B cell (primary cell): ENCODE results near the gene SLC25A5. TPM values are rescaled to one million over a fixed set of nuclear protein-coding genes. Genes with fewer than 3 reads are reported as not detected.
A peak's percentile ranks its signal among the peaks of the same experiment; 100 is the strongest.

Experiments used
- ATAC-seq: fragments of 200-7000 bp; cut with Tn5 transposase; one replicate; pipeline ENCODE4 v1.10.0; 2021; ENCODE audit warnings: low read depth, mild to moderate bottlenecking, moderate number of reproducible peaks, moderate library complexity
- CTCF ChIA-PET: fragments of 350-600 bp; sonication (Branson Sonifier 250); formaldehyde crosslinking; loops from one replicate; lab custom pipeline; 2021; ENCODE audit warnings: antibody characterized with exemption, inconsistent platforms; lab: Charles Lee
- POLR2A ChIA-PET: fragments of 350-600 bp; sonication (Branson Sonifier 250); formaldehyde crosslinking; loops from one replicate; lab custom pipeline; 2021; ENCODE audit warnings: antibody characterized with exemption; lab: Charles Lee
- DNase-seq: peaks from one replicate; pipeline ENCODE4 v3.0.0; 2013
- H2AFZ ChIP-seq: 2 replicates; pipeline ENCODE4 v1.6.1; 2012; ENCODE audit warnings: mild to moderate bottlenecking, low read depth, low read length; ENCODE audit not compliant: insufficient read depth, poor library complexity, severe bottlenecking
- H3K27ac ChIP-seq, 2 donors: 1 replicate in 1 of 2; 2 replicates in 1 of 2; pipeline ENCODE4 v1.5.1; 2012 to 2013; ENCODE audit warnings: low read length in 2 of 2, mild to moderate bottlenecking in 2 of 2, moderate library complexity in 1 of 2
- H3K27me3 ChIP-seq, 4 experiments: fragments of 200-600 bp in 1 of 4; sonication (generic) in 1 of 4; replicated peaks in 1 of 4; 1 replicate in 2 of 4; 2 replicates in 2 of 4; pipeline versions ENCODE4 v1.6.1 to v1.7.0; 2013 to 2016; ENCODE audit warnings: low read length in 3 of 4, mild to moderate bottlenecking in 2 of 4, mixed read lengths in 1 of 4, moderate library complexity in 1 of 4; ENCODE audit not compliant: insufficient read depth in 4 of 4, control insufficient read depth in 3 of 4; ENCODE audit errors: control extremely low read depth in 1 of 4
- H3K36me3 ChIP-seq, 2 experiments: replicated peaks in 1 of 2; 1 replicate in 1 of 2; 2 replicates in 1 of 2; pipeline versions ENCODE4 v1.6.1 to v1.7.1; 2013; ENCODE audit warnings: low read length in 1 of 2; ENCODE audit not compliant: insufficient read depth in 2 of 2, control insufficient read depth in 1 of 2; ENCODE audit errors: control extremely low read depth in 1 of 2, extremely low read depth in 1 of 2
- H3K4me1 ChIP-seq, 2 donors: fragments of 200-600 bp in 1 of 2; sonication (generic) in 1 of 2; 1 replicate in 1 of 2; 2 replicates in 1 of 2; pipeline versions ENCODE4 v1.5.1 to v1.6.1; 2013 to 2017; ENCODE audit warnings: low read length in 2 of 2; ENCODE audit not compliant: control insufficient read depth in 2 of 2, insufficient read depth in 2 of 2
- H3K4me2 ChIP-seq: replicated peaks from 2 replicates; pipeline ENCODE3; 2012; ENCODE audit warnings: mild to moderate bottlenecking, low read depth, low read length; ENCODE audit not compliant: poor library complexity, severe bottlenecking
- H3K4me3 ChIP-seq, 5 experiments: fragments of 200-600 bp in 1 of 5; sonication (generic) in 1 of 5; 1 replicate in 3 of 5; 2 replicates in 2 of 5; pipeline versions ENCODE4 v1.5.1 to v1.7.0; 2011 to 2016; ENCODE audit warnings: low read length in 4 of 5, mild to moderate bottlenecking in 4 of 5, low read depth in 2 of 5, control low read depth in 1 of 5, moderate library complexity in 1 of 5; ENCODE audit not compliant: insufficient read depth in 1 of 5; ENCODE audit errors: control extremely low read depth in 1 of 5, extremely low read depth in 1 of 5
- H3K79me2 ChIP-seq: fragments of 200-600 bp; sonication (generic); one replicate; pipeline ENCODE4 v1.6.0; 2016; ENCODE audit warnings: low read length; ENCODE audit not compliant: control insufficient read depth, insufficient read depth
- H3K9ac ChIP-seq: fragments of 200-600 bp; sonication (generic); 2 replicates; pipeline ENCODE4 v1.6.1; 2017; ENCODE audit warnings: mild to moderate bottlenecking, low read length, moderate library complexity
- H3K9me3 ChIP-seq, 3 donors: one replicate each; pipeline versions ENCODE4 v1.6.1 to v1.7.1; 2013; ENCODE audit warnings: low read length in 2 of 3; ENCODE audit not compliant: control insufficient read depth in 2 of 3, insufficient read depth in 1 of 3; ENCODE audit errors: control extremely low read depth in 1 of 3
- H4K20me1 ChIP-seq: 2 replicates; pipeline ENCODE4 v1.6.0; 2012; ENCODE audit warnings: mild to moderate bottlenecking, low read length; ENCODE audit not compliant: insufficient read depth, control insufficient read depth, poor library complexity, severe bottlenecking
- H3K27ac Mint-ChIP-seq: one replicate; pipeline ENCODE4 v1.8.0; 2021; ENCODE audit warnings: mixed read lengths
- H3K27me3 Mint-ChIP-seq: one replicate; pipeline ENCODE4 v1.8.0; 2021; ENCODE audit warnings: mixed read lengths
- H3K4me1 Mint-ChIP-seq: one replicate; pipeline ENCODE4 v1.8.0; 2021; ENCODE audit warnings: mixed read lengths
- H3K4me3 Mint-ChIP-seq: one replicate; pipeline ENCODE4 v1.8.0; 2021; ENCODE audit warnings: mixed read lengths
- H3K9me3 Mint-ChIP-seq: one replicate; pipeline ENCODE4 v1.8.0; 2022; ENCODE audit warnings: mixed read lengths; ENCODE audit not compliant: insufficient read depth
- EZH2 ChIP-seq: IDR thresholded peaks from 2 replicates; pipeline ENCODE4 v1.6.1; 2012; ENCODE audit warnings: borderline replicate concordance, low read depth, mild to moderate bottlenecking, moderate library complexity, low read length; ENCODE audit not compliant: insufficient read depth, poor library complexity, severe bottlenecking
- WGBS: methylation state at CpG from one replicate; pipeline ENCODE4 v1.1.5; 2013; ENCODE audit warnings: missing lambda C conversion rate; ENCODE audit not compliant: insufficient coverage; 5-methylcytosine and 5-hydroxymethylcytosine counted together
- intact Hi-C: fragments of 100-400 bp; cut with micrococcal nuclease; formaldehyde crosslinking; loops from one replicate; pipeline ENCODE4 v1.10.0; 2022
- polyA plus RNA-seq: library from polyadenylated mRNA; depleted of rRNA; stranded (reverse); fragments of >200 nt; gene quantifications from 2 replicates; pipeline ENCODE4 v1.2.3, GENCODE V29; 2012
- total RNA-seq, 2 donors: library from RNA; stranded (reverse); fragments of 120-200 nt in 1 of 2; gene quantifications; 1 replicate in 1 of 2; 2 replicates in 1 of 2; pipeline versions ENCODE4 v1.2.3 to v1.2.4, GENCODE V29; 2013 to 2022
- TF ChIP-seq, protein P1 (sequence below): fragments of 200-600 bp; IDR thresholded peaks from one replicate; pipeline ENCODE4 v1.8.0; 2022; ENCODE audit warnings: antibody characterized with exemption, mild to moderate bottlenecking

The SLC25A5 gene
- total and polyA plus RNA-seq, 2 donors (not counting 1 experiment from before 2014, with no cell fraction given): 142 to 443 TPM

DNA sequence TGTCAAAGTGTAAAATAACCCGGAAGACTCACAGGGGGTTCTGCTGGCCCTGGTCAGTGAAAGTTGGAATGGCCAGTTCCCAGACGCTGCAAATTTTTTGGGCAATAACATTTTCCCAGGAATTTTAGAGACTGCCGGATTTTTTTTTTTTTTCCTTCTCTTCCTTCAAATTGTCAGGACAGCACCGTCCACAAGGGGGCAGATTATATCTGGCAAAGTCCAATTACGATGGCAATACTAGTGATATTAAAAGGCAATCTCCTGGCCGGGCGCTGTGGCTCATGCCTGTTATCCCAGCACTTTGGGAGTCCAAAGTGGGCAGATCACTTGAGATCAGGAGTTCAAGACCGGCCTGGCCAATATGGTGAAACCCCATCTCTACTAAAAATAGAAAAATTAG, 20.5 kb downstream of the SLC25A5 start:
- peak; percentile 56 for DNase-seq
- WGBS: no CpG with 5 or more reads among the region's 8 CpGs
- Histone ChIP-seq H3K9me3 (no peaks in the 10 kb centered on the region), H3K36me3 (no peaks in the 10 kb centered on the region), H2AFZ (no peak overlapping the region), H3K4me2 (no peak overlapping the region), H3K79me2 (no peaks in the 10 kb centered on the region), H3K9ac (no peak overlapping the region), H4K20me1 (no peaks in the 10 kb centered on the region), H3K27ac (no peak overlapping the region), H3K4me1 (no peaks in the 10 kb centered on the region), H3K4me3 (no peak overlapping the region), H3K27me3 (no peaks in the 10 kb centered on the region)
- no peak overlapping the region for H3K4me3 Mint-ChIP-seq
- peaks cover 2% of the 10 kb centered on the region for H3K4me1 Mint-ChIP-seq
- intact Hi-C loops: loop anchor here (1.0 to 2.0 kb wide), 2 partner anchors 24 to 392 kb away; no protein-coding TSS in a partner anchor
- no peaks in the 10 kb centered on the region for H3K27me3 Mint-ChIP-seq
- ChIA-PET POLR2A (no interaction called here), CTCF (interaction anchor here (0.6 to 2.3 kb wide), 11 partner anchors 15 to 399 kb away, joined by 3 to 12 read pairs (median 3); no protein-coding TSS in a partner anchor)
- no peaks in the 10 kb centered on the region for H3K9me3 Mint-ChIP-seq
- no peak overlapping the region for H3K27ac Mint-ChIP-seq
- no peak for ATAC-seq
- TF ChIP-seq, protein P1, sequence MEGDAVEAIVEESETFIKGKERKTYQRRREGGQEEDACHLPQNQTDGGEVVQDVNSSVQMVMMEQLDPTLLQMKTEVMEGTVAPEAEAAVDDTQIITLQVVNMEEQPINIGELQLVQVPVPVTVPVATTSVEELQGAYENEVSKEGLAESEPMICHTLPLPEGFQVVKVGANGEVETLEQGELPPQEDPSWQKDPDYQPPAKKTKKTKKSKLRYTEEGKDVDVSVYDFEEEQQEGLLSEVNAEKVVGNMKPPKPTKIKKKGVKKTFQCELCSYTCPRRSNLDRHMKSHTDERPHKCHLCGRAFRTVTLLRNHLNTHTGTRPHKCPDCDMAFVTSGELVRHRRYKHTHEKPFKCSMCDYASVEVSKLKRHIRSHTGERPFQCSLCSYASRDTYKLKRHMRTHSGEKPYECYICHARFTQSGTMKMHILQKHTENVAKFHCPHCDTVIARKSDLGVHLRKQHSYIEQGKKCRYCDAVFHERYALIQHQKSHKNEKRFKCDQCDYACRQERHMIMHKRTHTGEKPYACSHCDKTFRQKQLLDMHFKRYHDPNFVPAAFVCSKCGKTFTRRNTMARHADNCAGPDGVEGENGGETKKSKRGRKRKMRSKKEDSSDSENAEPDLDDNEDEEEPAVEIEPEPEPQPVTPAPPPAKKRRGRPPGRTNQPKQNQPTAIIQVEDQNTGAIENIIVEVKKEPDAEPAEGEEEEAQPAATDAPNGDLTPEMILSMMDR: peak; percentile 67
- no peak for TF ChIP-seq EZH2

DNA sequence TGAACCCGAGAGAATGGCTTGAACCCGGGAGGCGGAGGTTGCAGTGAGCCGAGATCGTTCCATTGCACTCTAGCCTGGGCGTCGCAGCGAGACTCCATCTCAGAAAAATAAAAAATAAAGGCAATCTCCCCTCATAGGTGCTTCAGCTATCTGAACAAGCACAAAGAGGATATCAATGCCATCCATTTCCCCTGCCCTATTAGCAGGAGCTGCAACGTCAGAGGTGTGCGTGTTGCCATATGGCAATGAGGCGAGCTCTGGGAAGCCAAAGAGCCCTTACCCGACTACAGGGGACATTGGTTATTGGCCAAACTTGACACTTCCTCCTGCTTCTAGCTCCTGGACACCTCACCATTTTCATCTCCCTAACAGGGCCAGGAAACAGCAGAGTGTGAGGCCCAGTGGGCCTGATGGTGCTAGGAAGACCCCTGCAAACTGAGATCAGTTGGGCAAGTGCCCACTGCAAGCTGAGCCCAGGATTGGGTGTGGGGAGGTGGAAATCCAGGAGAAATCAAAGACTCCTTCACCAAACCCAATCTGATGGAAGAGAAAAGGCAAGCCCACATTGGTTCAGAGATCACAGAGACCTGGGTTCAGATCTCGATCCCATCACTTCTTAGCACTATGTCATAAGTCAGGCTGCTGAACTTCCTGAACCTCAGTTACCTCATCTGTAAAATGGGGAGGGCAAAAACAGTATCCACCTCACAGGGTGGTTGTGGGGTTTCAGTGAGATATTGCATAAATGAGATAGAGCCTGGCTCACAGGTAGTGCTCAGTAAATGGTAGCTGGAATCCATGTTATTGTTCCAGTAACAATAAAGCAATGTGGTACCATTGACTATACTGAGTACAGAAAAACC, 21.2 kb downstream of the SLC25A5 start:
- no peaks in the 10 kb centered on the region for H4K20me1 ChIP-seq
- CTCF ChIA-PET: interaction anchor here (0.9 to 2.3 kb wide), 8 partner anchors 23 to 290 kb away, joined by 3 to 12 read pairs (median 4); no protein-coding TSS in a partner anchor
- TF ChIP-seq, protein P1: no peak
- TF ChIP-seq EZH2: no peak
- H3K4me3 Mint-ChIP-seq: no peak overlapping the region
- H3K4me3 ChIP-seq: no peak overlapping the region
- ATAC-seq (no peak), DNase-seq (no peak)
- intact Hi-C loops: loop anchor here (2.0 kb wide), 1 partner anchor 391 kb away; no protein-coding TSS in a partner anchor
- no peak overlapping the region for H3K9ac ChIP-seq
- H3K4me2 ChIP-seq: no peak overlapping the region
- H3K27me3 Mint-ChIP-seq: no peaks in the 10 kb centered on the region
- H3K36me3 ChIP-seq: no peaks in the 10 kb centered on the region
- no peaks in the 10 kb centered on the region for H3K79me2 ChIP-seq
- H3K27ac Mint-ChIP-seq: no peak overlapping the region
- WGBS: 75% methylated on average over 3 of the region's 13 CpGs
- H2AFZ ChIP-seq: no peak overlapping the region
- H3K4me1 Mint-ChIP-seq: peaks cover 2% of the 10 kb centered on the region
- H3K9me3 Mint-ChIP-seq: no peaks in the 10 kb centered on the region
- H3K27me3 ChIP-seq: no peaks in the 10 kb centered on the region
- H3K27ac ChIP-seq: no peak overlapping the region
- no peaks in the 10 kb centered on the region for H3K4me1 ChIP-seq
- POLR2A ChIA-PET: no interaction called here
- H3K9me3 ChIP-seq: no peaks in the 10 kb centered on the region
